GM12801 (cell line): ENCODE results near the gene SMOC1.

Source experiments
- TF ChIP-seq, protein P1 (sequence below): IDR thresholded peaks from one replicate; pipeline ENCODE4 v1.5.1; 2011; ENCODE audit warnings: control low read depth; ENCODE audit not compliant: insufficient read length; ENCODE audit errors: extremely low read depth

SMOC1 gene

DNA sequence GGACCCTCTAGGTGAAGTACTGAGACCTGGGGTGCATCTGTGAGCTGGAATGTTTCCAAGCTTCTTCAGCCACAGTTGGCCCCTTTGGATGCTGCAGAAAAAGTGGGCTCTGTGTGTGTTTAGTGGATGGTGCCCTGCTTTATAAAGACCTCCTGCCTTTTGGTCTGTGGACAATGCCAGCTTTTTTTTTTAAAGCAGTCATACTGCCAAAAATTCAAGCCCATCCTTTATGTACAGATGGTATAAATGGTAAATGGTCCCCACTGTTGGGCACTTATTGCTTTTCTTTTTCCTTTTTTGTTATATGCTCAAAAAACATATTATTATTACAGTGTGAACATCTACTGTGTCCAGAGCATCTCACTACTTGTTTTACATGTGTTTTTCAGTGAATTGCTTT, 81.1 kb downstream of the SMOC1 start:
- TF ChIP-seq, protein P1, sequence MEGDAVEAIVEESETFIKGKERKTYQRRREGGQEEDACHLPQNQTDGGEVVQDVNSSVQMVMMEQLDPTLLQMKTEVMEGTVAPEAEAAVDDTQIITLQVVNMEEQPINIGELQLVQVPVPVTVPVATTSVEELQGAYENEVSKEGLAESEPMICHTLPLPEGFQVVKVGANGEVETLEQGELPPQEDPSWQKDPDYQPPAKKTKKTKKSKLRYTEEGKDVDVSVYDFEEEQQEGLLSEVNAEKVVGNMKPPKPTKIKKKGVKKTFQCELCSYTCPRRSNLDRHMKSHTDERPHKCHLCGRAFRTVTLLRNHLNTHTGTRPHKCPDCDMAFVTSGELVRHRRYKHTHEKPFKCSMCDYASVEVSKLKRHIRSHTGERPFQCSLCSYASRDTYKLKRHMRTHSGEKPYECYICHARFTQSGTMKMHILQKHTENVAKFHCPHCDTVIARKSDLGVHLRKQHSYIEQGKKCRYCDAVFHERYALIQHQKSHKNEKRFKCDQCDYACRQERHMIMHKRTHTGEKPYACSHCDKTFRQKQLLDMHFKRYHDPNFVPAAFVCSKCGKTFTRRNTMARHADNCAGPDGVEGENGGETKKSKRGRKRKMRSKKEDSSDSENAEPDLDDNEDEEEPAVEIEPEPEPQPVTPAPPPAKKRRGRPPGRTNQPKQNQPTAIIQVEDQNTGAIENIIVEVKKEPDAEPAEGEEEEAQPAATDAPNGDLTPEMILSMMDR, result no peak

DNA sequence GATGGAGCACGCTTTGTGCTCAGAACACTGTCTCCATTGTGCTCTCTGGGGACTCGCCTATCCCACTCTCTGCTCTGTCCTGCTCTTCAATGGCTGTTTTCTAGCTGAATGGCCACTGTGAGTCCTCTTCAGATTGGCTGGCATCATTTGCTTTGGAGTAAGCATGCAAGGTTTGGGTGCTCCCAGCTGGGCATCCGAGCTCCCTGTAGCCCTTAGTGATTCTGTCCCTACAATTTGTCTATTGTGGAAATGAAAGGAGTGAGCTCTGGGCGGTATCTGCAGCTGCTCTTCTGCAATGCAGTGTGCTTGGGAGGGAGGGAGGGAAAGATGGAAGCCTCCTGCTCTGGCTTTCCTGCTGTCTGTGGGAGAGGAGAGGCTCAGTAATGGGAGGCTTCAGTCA, 84.8 kb downstream of the SMOC1 start:
- TF ChIP-seq, protein P1, result no peak

DNA sequence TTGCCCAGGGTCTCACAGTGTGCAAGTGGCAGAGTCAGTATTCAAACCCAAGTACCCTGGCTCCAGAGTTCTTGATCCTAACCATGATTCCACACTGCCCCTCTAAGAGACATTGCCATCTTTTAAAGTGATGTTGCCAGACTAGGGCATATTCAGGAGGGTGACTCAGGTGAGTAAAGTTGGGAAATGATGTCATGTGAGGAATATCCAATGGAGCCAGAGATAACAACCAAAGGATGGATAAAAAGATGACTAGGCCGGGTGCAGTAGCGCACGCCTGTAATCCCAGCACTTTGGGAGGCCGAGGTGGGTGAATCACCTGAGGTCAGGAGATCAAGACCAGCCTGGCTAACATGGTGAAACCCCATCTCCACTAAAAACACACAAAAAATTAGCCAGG, 85.6 kb downstream of the SMOC1 start:
- TF ChIP-seq, protein P1, result no peak

DNA sequence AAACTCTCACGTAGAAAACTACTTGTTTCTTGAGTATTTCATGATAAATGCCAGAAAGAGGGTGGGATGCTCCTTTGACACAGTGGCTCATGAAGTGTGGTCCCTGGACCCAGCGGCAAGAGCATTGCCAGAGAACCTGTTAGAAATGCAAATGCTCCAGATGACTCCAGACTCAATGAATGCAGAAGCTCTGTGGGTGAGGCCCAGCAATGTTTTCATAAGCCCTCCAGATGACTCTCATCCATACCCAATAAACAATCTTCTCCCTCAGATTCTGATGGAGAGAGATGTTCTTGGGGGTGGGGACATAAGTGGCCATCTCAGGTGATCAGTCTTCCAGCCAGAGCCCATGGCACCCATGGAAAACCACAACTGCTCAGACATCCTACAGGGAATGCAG, 88.9 kb downstream of the SMOC1 start:
- TF ChIP-seq, protein P1, result no peak

DNA sequence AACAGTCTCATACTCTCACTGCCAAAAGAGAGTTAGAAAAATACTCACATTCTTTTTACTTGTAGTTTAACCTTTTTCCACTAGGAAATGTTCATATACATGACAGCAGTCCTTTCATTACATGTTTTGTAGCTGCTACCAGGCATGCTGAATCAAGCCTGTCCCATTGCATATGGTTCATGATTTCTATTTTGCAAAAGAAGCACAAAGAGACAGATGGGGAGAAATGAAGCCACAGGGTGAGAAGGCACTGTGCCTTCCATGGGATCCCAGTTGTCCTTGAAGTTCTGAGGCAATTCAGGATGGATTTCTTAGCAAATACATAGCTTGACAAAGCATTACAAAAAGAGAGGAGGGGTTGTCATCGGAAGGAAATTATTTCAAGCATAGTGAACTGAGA, 89.5 kb downstream of the SMOC1 start:
- TF ChIP-seq, protein P1, result no peak

DNA sequence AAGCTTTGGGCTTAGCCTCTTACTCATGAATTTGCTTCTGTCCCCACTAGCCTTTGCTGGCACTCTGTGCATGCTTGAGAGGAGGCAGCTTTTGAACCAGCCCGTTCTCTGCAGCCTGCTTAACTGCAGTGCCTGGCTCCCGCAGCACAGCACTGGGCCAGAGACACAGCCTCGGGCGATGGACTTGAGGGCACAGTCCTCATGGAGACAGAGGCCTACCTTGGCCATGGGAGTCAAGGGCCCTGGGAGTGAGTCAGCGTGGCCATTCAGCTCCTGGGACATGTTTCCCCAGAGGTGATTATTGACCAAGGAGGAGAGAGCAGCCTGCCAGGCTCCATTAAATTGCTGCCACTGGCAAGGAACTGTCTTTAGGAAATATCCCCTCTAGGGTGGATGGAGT, 93.5 kb downstream of the SMOC1 start:
- TF ChIP-seq, protein P1, result no peak

DNA sequence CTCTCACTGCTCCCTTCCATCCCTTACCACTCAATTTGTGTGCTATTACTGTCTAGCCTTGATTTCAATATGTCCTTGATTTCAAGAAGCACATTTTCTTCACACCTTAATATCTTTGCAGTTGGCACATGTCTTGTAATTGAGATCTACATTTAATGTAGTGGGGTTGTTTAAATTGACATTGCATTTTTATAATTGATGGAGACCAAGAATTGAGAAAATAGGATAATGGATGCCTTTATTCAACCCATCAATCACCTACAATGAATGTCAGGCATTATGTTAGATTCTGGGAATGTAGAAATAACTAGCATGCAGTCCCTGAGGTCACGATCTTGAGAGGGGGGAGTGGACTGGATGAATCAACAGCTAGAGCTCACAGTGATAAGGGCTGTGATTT, 94.6 kb downstream of the SMOC1 start:
- TF ChIP-seq, protein P1, result no peak

DNA sequence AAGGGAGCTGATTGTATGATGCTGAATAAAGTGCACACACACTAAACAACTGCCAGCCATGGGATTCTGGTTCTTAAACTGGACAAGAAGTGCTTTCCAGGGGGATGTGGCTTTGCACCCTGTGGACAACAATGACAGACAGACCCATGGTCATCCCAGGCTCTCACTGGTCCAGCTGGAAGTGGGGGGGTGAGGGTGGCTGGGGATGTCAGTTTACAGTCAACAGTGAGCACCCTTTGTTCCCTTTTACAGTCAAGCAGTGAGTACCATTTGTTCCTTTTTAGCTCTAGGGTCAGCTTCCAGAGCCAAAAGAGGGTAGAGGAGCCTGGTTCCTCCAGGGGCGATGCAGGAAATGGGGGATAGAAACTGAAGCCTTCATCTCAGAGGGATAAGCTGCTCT, 100.7 kb downstream of the SMOC1 start:
- TF ChIP-seq, protein P1, result no peak
